Heart left ventricle (tissue), 13 donors: Measurements from ENCODE around the gene SPATC1L.

Source experiments
- POLR2A ChIP-seq, 2 donors: fragments of 450-650 bp; IDR thresholded peaks; one replicate each; pipeline ENCODE4 v1.6.1; 2017; ENCODE audit warnings: antibody characterized with exemption in 2 of 2, mild to moderate bottlenecking in 2 of 2, moderate library complexity in 2 of 2
- TF ChIP-seq, protein P1 (sequence below), 12 donors: fragments of 200-600 bp; sonication (generic) in 4 of 12; IDR thresholded peaks; one replicate each; pipeline versions ENCODE4 v1.5.0 to v1.8.0; 2018 to 2022; ENCODE audit warnings: antibody characterized with exemption in 12 of 12, mild to moderate bottlenecking in 5 of 12
- donor health status: ischemic (EF 13 %, LVEDD 7.1; RV severe dilation, severe dysfunction).
- donor health status: DM: no; HTN: yes; CAD: no.
- donor health status: DM: no; HTN: no; CAD: no.
- donor health status: ischemic (EF 25% LVEDD 6.9; RV normal size, moderate dysfunction).
- donor health status: ischemic (EF 25% LVEDD 5.7; RV mildly dilated, moderate dysfunction).
- donor health status: ischemic (EF 35%, LVEDD 5.7; RV mildly dilated, moderate dysfunction).
- donor health status: nonischemic (EF 11% LVEDD 7.7; RV severe dilation, severe dysfunction).
- donor health status: DM: yes; HTN: yes; CAD: no.
- donor health status: PGD.
- donor health status: ischemic (EF 29% LVEDD 5.4; RV normal size, mild dysfunction).
- donor health status: nonischemic (EF 23%, LVEDD 6.1; RV moderate dilation, normal function).

- TF ChIP-seq POLR2A (IDR thresholded peaks at IDR 0.05) = peak in 1 of 2 donors; percentile 43
- TF ChIP-seq, protein P1, sequence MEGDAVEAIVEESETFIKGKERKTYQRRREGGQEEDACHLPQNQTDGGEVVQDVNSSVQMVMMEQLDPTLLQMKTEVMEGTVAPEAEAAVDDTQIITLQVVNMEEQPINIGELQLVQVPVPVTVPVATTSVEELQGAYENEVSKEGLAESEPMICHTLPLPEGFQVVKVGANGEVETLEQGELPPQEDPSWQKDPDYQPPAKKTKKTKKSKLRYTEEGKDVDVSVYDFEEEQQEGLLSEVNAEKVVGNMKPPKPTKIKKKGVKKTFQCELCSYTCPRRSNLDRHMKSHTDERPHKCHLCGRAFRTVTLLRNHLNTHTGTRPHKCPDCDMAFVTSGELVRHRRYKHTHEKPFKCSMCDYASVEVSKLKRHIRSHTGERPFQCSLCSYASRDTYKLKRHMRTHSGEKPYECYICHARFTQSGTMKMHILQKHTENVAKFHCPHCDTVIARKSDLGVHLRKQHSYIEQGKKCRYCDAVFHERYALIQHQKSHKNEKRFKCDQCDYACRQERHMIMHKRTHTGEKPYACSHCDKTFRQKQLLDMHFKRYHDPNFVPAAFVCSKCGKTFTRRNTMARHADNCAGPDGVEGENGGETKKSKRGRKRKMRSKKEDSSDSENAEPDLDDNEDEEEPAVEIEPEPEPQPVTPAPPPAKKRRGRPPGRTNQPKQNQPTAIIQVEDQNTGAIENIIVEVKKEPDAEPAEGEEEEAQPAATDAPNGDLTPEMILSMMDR (IDR thresholded peaks at IDR 0.05) = peak in 1 of 12 donors; percentile 9
These were observed 4.3 kb upstream of the SPATC1L start for GRCh38 chr21:46188226-46189212.
